CD4-positive, alpha-beta T cell (primary cell): ENCODE data around the gene GGNBP2. TPM values are rescaled to one million over a fixed set of nuclear protein-coding genes. Genes with fewer than 3 reads are reported as not detected.

ENCODE experiments used
- ATAC-seq: fragments of 200-7000 bp; cut with Tn5 transposase; one replicate; pipeline ENCODE4 v1.10.0; 2022; ENCODE audit warnings: mild to moderate bottlenecking; ENCODE audit not compliant: poor library complexity
- CTCF ChIA-PET: fragments of 350-600 bp; sonication (Branson Sonifier 250); formaldehyde crosslinking; loops from one replicate; lab custom pipeline; 2021; ENCODE audit warnings: antibody characterized with exemption, inconsistent platforms; lab: Charles Lee
- POLR2A ChIA-PET: fragments of 350-600 bp; sonication (Branson Sonifier 250); formaldehyde crosslinking; loops from one replicate; lab custom pipeline; 2021; ENCODE audit warnings: antibody characterized with exemption, inconsistent platforms; lab: Charles Lee
- DNase-seq, 14 experiments: peaks; one replicate each; pipeline ENCODE4 v3.0.0-alpha.2; 2013 to 2020; ENCODE audit warnings: mixed read lengths in 2 of 14
- H3K27ac ChIP-seq, 2 donors: one replicate each; pipeline versions ENCODE4 v1.5.1 to v1.7.0; 2013; ENCODE audit warnings: low read length in 2 of 2, low read depth in 1 of 2, mild to moderate bottlenecking in 1 of 2
- H3K27me3 ChIP-seq, 2 experiments: 1 replicate in 1 of 2; 2 replicates in 1 of 2; pipeline versions ENCODE4 v1.6.1 to v1.7.0; 2013; ENCODE audit warnings: low read length in 2 of 2, control low read depth in 1 of 2, mild to moderate bottlenecking in 1 of 2, moderate library complexity in 1 of 2; ENCODE audit not compliant: insufficient read depth in 2 of 2, control insufficient read depth in 1 of 2
- H3K36me3 ChIP-seq: one replicate; pipeline ENCODE4 v1.6.1; 2013; ENCODE audit warnings: low read length, control low read depth; ENCODE audit not compliant: insufficient read depth
- H3K4me1 ChIP-seq: one replicate; pipeline ENCODE4 v1.6.1; 2013; ENCODE audit warnings: low read length, control low read depth; ENCODE audit not compliant: insufficient read depth
- H3K4me3 ChIP-seq: one replicate; pipeline ENCODE4 v1.5.1; 2013; ENCODE audit warnings: mild to moderate bottlenecking, low read length, moderate library complexity
- H3K9me3 ChIP-seq, 2 experiments: 1 replicate in 1 of 2; 2 replicates in 1 of 2; pipeline versions ENCODE4 v1.6.1 to v1.7.0; 2013; ENCODE audit warnings: low read length in 2 of 2, mild to moderate bottlenecking in 2 of 2, control low read depth in 1 of 2, moderate library complexity in 1 of 2; ENCODE audit not compliant: control insufficient read depth in 1 of 2, insufficient read depth in 1 of 2
- H3K27ac Mint-ChIP-seq: one replicate; pipeline ENCODE4 v1.8.0; 2020; ENCODE audit warnings: mixed read lengths
- H3K27me3 Mint-ChIP-seq: one replicate; pipeline ENCODE4 v1.8.0; 2021; ENCODE audit warnings: mixed read lengths
- H3K36me3 Mint-ChIP-seq: one replicate; pipeline ENCODE4 v1.8.0; 2021; ENCODE audit warnings: low read depth, mixed read lengths
- H3K4me1 Mint-ChIP-seq: one replicate; pipeline ENCODE4 v1.8.0; 2021; ENCODE audit warnings: low read depth, mixed read lengths
- H3K4me3 Mint-ChIP-seq: one replicate; pipeline ENCODE4 v1.8.0; 2020; ENCODE audit warnings: mild to moderate bottlenecking, mixed read lengths
- H3K9me3 Mint-ChIP-seq: one replicate; pipeline ENCODE4 v1.8.0; 2020; ENCODE audit warnings: mixed read lengths
- CTCF ChIP-seq: fragments of 200-600 bp; IDR thresholded peaks from one replicate; pipeline ENCODE4 v1.8.0; 2022; ENCODE audit warnings: antibody characterized with exemption, mild to moderate bottlenecking
- intact Hi-C, 2 experiments: fragments of 100-400 bp; cut with DNase I in 1 of 2; cut with micrococcal nuclease in 1 of 2; formaldehyde crosslinking; loops; one replicate each; pipeline versions ENCODE4 v1.15.1 to v1.9.0; 2023 to 2025; cut with DNase I, micrococcal nuclease
- total RNA-seq, 174 experiments: library from RNA in 2 of 174; stranded (reverse) in 2 of 174; gene quantifications; one replicate each; pipeline ENCODE4 v1.2.3 and lab custom pipeline; 2021 to 2026

Gene GGNBP2
- total RNA-seq, 2 experiments from 2014 or later, result 216 to 228 TPM

DNA sequence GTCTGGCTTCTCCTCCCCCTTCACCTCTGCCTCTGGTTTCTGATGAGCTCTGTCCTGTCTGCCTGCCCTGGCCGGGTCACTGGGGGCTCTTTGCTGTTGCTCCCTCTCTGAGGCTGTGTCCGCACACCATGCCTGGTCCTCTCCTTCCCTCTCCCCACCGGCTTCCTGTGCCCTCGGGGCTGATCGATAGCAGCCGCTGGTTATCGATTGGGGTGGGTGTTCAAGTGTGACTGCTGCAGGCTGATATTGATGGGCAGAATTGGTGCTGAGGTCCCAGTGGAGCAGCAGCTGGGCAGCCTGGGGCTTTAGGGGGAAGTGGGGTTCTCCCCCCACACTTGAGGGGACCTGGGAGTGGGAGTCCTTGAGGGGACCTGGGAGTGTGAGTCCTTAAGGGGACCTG is 73.1 kb downstream of the GGNBP2 start:
- Histone ChIP-seq H3K27me3 (no peaks in the 10 kb centered on the region), H3K4me3 (no peak overlapping the region), H3K9me3 (no peaks in the 10 kb centered on the region), H3K36me3 (no peaks in the 10 kb centered on the region), H3K27ac (no peak overlapping the region), H3K4me1 (no peaks in the 10 kb centered on the region)
- no peak for ATAC-seq
- Mint-ChIP-seq H3K27ac (no peak overlapping the region), H3K4me3 (no peak overlapping the region), H3K36me3 (no peaks in the 10 kb centered on the region), H3K27me3 (no peaks in the 10 kb centered on the region), H3K4me1 (no peaks in the 10 kb centered on the region), H3K9me3 (no peaks in the 10 kb centered on the region)
- TF ChIP-seq CTCF, result no peak
- intact Hi-C loops, result no loop called here
- ChIA-PET CTCF (no interaction called here), POLR2A (no interaction called here)
- DNase-seq, result no peak

GRCh38 chr17:36623281-36623680 is 78.6 kb downstream of the GGNBP2 start:
- TF ChIP-seq CTCF, result no peak
- ChIA-PET CTCF (no interaction called here), POLR2A (no interaction called here)
- H3K36me3 Mint-ChIP-seq, result no peaks in the 10 kb centered on the region
- no peaks in the 10 kb centered on the region for H3K4me1 Mint-ChIP-seq
- Histone ChIP-seq H3K36me3 (no peaks in the 10 kb centered on the region), H3K9me3 (no peaks in the 10 kb centered on the region), H3K4me1 (peaks cover 3% of the 10 kb centered on the region), H3K4me3 (no peak overlapping the region), H3K27me3 (no peaks in the 10 kb centered on the region), H3K27ac (no peak overlapping the region)
- ATAC-seq, result no peak
- no peak overlapping the region for H3K4me3 Mint-ChIP-seq
- intact Hi-C loops, result no loop called here
- DNase-seq, result no peak
- H3K27me3 Mint-ChIP-seq, result no peaks in the 10 kb centered on the region
- H3K9me3 Mint-ChIP-seq, result no peaks in the 10 kb centered on the region
- no peak overlapping the region for H3K27ac Mint-ChIP-seq

DNA sequence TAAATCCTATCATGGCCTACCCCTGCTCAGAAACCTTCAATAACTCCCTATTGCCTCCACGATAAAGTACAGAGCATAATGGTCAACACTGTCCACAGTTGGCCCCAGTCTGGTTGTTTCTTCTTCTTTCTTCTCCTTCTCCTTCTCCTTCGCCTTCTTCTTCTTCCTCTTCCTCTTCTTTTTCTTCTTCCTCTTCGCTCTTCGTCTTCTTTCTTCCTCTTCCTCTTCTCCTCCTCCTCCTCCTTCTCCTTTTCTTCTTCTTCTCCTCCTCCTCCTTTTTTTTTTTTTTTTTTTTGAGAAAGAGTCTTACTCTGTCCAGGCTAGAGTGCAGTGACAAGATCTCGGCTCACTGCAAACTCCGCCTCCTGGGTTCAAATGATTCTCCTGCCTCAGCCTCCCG is 80.5 kb downstream of the GGNBP2 start:
- peaks cover 3% of the 10 kb centered on the region for H3K4me1 Mint-ChIP-seq
- Histone ChIP-seq H3K27me3 (no peaks in the 10 kb centered on the region), H3K36me3 (no peaks in the 10 kb centered on the region), H3K9me3 (no peaks in the 10 kb centered on the region), H3K4me1 (peaks cover 3% of the 10 kb centered on the region), H3K4me3 (no peak overlapping the region), H3K27ac (no peak overlapping the region)
- no peaks in the 10 kb centered on the region for H3K36me3 Mint-ChIP-seq
- H3K4me3 Mint-ChIP-seq, result no peak overlapping the region
- no peak for TF ChIP-seq CTCF
- intact Hi-C loops, result no loop called here
- ChIA-PET CTCF (interaction anchor here (0.6 to 1.2 kb wide), 5 partner anchors 24 to 493 kb away, joined by 3 to 4 read pairs (median 3); partner anchors contain the start of gene MRM1), POLR2A (no interaction called here)
- peaks cover 5% of the 10 kb centered on the region for H3K27me3 Mint-ChIP-seq
- H3K9me3 Mint-ChIP-seq, result no peaks in the 10 kb centered on the region
- H3K27ac Mint-ChIP-seq, result no peak overlapping the region
- DNase-seq (no peak), ATAC-seq (no peak)
